Type B pancreatic cell (in vitro differentiated cells): ENCODE data around the gene TYROBP. TPM values are rescaled to one million over a fixed set of nuclear protein-coding genes. Genes with fewer than 3 reads are reported as not detected.

Experiments
- DNase-seq: peaks from one replicate; pipeline ENCODE4 v3.0.0; 2021; ENCODE audit warnings: mixed read lengths; ENCODE audit not compliant: unreplicated experiment; ENCODE audit errors: extremely low spot score
- H3K27ac Mint-ChIP-seq: 2 replicates; pipeline ENCODE4 v1.8.0; 2021; ENCODE audit warnings: mild to moderate bottlenecking, mixed read lengths
- H3K27me3 Mint-ChIP-seq: 2 replicates; pipeline ENCODE4 v1.8.0; 2021; ENCODE audit warnings: mixed read lengths
- H3K36me3 Mint-ChIP-seq: 2 replicates; pipeline ENCODE4 v1.8.0; 2021; ENCODE audit warnings: mixed read lengths
- H3K4me1 Mint-ChIP-seq: one replicate; pipeline ENCODE4 v1.8.0; 2021; ENCODE audit warnings: mixed read lengths; ENCODE audit not compliant: unreplicated experiment
- H3K4me3 Mint-ChIP-seq: 2 replicates; pipeline ENCODE4 v1.8.0; 2021; ENCODE audit warnings: mild to moderate bottlenecking, mixed read lengths
- H3K9me3 Mint-ChIP-seq: 2 replicates; pipeline ENCODE4 v1.8.0; 2021; ENCODE audit warnings: mixed read lengths
- total RNA-seq: library from RNA; stranded (reverse); gene quantifications from 2 replicates; pipeline ENCODE4 v1.2.1, GENCODE V29; 2021; ENCODE audit warnings: low replicate concordance
- TF ChIP-seq, protein P1 (sequence below): fragments of 200-600 bp; sonication (generic); conservative IDR thresholded peaks from 2 replicates; pipeline ENCODE4 v1.5.0; 2021; ENCODE audit warnings: antibody characterized with exemption, mild to moderate bottlenecking

Gene TYROBP
- total RNA-seq, 1 donor from 2014 or later, result not detected

DNA sequence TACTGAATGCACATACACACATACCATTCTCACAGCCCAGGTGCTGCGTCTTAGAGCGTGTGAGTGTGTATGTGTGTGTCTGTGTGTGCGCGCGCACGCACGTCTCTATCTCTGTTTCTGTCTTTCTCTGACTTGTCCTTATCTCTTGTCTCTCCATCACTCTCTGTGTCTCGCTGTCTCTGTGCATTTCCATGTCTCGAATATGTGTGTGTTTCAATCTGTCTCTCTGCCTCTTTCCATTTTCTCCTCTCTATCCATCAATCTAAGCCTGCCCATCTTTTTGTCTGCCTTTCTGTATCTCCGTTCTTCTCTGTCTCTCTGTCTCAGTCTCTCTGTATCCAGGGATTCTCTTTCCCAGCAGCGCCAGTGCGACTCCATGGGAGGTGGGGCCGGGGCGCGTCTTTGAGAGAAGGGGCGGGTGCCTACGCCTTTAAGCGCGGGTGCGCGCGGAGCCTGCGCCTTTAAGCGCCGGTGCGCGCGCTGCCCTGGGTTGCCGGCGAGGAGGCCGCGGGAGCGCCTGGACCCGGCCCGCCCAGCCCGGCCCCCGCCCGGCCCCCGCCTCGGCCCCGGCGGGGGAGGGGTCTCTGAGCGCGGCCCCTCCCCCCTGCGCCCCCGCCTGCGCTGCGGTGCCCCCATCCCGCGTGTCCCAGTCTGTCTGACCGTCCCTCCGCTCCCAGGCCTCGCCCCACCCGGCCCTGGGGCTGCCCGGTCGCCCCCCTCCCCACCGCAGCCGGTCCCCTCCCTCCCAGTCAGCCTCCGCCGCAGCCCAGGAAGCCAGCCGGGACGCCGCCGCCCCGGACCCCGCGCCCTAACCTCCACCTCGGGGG lies 28.0 kb upstream of the TYROBP start, which contains the start of gene LRFN3:
LRFN3 (plus strand) TSS at position 464 of the 827 bp plus-strand sequence. CDS start 3,052 bp downstream, outside the sequence.
- H3K4me1 Mint-ChIP-seq, result peaks cover 22% of the 10 kb centered on the region
- no peaks in the 10 kb centered on the region for H3K9me3 Mint-ChIP-seq
- TF ChIP-seq, protein P1, sequence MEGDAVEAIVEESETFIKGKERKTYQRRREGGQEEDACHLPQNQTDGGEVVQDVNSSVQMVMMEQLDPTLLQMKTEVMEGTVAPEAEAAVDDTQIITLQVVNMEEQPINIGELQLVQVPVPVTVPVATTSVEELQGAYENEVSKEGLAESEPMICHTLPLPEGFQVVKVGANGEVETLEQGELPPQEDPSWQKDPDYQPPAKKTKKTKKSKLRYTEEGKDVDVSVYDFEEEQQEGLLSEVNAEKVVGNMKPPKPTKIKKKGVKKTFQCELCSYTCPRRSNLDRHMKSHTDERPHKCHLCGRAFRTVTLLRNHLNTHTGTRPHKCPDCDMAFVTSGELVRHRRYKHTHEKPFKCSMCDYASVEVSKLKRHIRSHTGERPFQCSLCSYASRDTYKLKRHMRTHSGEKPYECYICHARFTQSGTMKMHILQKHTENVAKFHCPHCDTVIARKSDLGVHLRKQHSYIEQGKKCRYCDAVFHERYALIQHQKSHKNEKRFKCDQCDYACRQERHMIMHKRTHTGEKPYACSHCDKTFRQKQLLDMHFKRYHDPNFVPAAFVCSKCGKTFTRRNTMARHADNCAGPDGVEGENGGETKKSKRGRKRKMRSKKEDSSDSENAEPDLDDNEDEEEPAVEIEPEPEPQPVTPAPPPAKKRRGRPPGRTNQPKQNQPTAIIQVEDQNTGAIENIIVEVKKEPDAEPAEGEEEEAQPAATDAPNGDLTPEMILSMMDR, result no peak
- peaks cover 10% of the 10 kb centered on the region for H3K36me3 Mint-ChIP-seq
- DNase-seq, result peak; percentile 81
- peak within 1 kb of the TSS; percentile 67 for H3K27ac Mint-ChIP-seq
- no peaks in the 10 kb centered on the region for H3K27me3 Mint-ChIP-seq
- peak within 1 kb of the TSS; percentile 91 for H3K4me3 Mint-ChIP-seq

DNA sequence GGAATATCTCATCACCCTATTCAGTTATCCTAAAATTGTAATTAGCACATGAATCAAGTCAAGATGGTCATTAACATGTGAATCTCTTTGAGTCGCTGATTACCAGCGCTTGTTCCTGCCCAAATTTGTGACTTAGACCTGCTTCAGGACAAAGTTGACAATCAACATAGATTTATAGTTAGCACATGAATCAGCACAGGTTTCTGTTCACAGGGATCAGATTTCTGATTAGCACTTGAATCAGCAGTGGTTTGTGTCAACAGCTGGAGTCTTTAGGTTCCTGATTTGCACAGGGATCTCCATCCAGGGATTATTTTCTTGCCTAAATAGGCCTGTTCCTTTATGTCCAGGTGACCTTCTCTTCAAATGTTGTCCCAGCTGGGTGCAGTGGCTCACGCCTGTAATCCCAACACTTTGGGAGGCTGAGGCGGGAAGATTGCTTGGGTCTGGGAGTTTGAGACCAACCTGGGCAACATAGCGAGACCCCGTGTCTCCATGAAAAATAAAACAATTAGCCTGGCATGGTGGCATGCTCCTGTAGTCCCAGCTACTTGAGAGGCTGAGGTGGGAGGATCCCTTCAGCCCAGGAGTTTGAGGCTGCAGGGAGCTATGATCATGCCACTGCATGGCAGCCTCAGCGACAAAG lies 24.3 kb upstream of the TYROBP start:
- H3K36me3 Mint-ChIP-seq, result no peaks in the 10 kb centered on the region
- no peak overlapping the region for H3K27ac Mint-ChIP-seq
- DNase-seq, result no peak
- no peaks in the 10 kb centered on the region for H3K9me3 Mint-ChIP-seq
- H3K4me3 Mint-ChIP-seq, result no peak overlapping the region
- TF ChIP-seq, protein P1, result no peak
- no peaks in the 10 kb centered on the region for H3K27me3 Mint-ChIP-seq
- peaks cover 11% of the 10 kb centered on the region for H3K4me1 Mint-ChIP-seq

DNA sequence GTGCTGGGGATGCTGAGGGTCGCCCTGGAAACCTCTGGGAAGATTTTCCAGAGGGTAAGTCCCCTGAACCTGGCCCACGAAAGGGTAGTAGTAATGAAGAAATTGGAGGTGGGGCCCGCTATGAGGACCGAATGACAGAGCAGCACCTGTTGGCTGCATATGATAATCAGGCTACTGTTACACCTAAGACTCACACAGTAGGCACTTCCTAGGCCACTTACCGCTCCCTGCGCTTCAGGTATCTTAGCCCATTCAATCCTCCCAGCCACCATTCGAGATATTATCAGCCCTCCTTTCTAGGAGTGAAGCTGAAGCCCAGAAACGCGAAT lies 23.7 kb upstream of the TYROBP start:
- peaks cover 11% of the 10 kb centered on the region for H3K4me1 Mint-ChIP-seq
- no peaks in the 10 kb centered on the region for H3K9me3 Mint-ChIP-seq
- no peaks in the 10 kb centered on the region for H3K36me3 Mint-ChIP-seq
- peaks cover 1% of the 10 kb centered on the region for H3K27me3 Mint-ChIP-seq
- H3K27ac Mint-ChIP-seq, result no peak overlapping the region
- DNase-seq, result no peak
- H3K4me3 Mint-ChIP-seq, result peak overlapping the region; percentile 78
- TF ChIP-seq, protein P1, result peak; percentile 6

DNA sequence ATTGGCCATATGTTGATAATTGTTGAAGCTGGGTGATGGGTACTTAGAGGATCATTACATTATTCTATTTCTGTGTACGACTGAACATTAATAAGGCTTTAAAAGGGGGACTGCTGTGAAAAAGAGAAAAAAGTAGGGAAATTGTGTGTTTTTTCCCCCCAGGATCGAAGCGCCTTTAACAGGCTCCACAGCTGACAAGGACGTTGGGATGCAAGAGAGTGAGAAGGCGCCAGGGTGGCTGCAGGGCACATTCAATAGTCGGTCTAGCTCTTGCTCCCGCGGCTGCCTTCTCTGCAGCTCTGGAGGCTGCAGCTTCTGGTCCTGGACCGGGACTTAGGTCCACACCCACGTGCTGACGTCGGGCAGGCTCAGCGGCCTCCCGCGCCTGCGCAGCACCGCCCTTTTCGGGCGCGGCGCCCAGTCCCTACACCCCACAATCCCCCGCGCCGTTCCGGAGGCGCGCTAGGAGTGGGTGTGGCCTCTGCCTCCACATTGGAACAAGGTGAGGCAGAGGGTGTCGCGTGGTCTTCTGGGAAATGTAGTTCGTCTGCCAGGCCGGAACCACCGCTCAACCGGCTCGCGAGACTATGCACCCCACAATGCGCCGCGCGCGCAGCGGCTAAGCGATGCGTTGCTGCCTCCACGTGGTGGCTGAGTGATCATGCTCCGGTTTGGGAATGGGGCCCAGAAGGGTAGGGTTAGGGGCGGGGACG lies 23.2 kb upstream of the TYROBP start:
- Mint-ChIP-seq H3K4me1 (peaks cover 11% of the 10 kb centered on the region), H3K36me3 (no peaks in the 10 kb centered on the region), H3K27ac (peak overlapping the region; percentile 59), H3K9me3 (no peaks in the 10 kb centered on the region), H3K4me3 (peak overlapping the region; percentile 78), H3K27me3 (peaks cover 4% of the 10 kb centered on the region)
- TF ChIP-seq, protein P1, result peak; percentile 85
- peak; percentile 99 for DNase-seq

DNA sequence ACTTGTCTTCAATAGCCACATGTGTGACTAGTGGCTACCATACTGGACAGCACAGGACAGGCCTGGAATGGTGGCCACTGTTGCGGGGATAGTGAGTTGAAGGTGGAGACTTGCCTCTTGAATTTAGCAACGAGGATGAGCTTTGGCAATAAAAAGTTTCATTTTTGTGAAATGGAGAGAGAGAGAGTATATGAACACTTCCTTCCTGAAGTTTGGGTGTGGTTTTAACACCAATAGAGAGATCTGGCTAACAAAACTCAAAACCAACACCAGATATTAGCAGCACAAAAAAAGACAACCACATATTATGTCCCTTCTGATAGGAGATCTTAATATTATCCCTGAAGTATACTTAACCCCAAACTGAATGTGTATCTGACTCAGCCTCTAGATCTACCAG lies 21.8 kb upstream of the TYROBP start:
- Mint-ChIP-seq H3K4me3 (no peak overlapping the region), H3K4me1 (peaks cover 5% of the 10 kb centered on the region), H3K9me3 (no peaks in the 10 kb centered on the region), H3K36me3 (no peaks in the 10 kb centered on the region), H3K27me3 (peaks cover 19% of the 10 kb centered on the region), H3K27ac (no peak overlapping the region)
- no peak for DNase-seq
- TF ChIP-seq, protein P1, result no peak
